HEK293T (cell line): ENCODE data around the gene C1orf174.

Experiments
- BHLHE40 ChIP-seq: fragments of 450-650 bp; IDR thresholded peaks from 2 replicates; pipeline ENCODE4 v1.6.1; 2016; ENCODE audit warnings: mild to moderate bottlenecking, moderate library complexity, borderline replicate concordance
- SP1 ChIP-seq: fragments of 450-650 bp; IDR thresholded peaks from 2 replicates; pipeline ENCODE4 v1.6.1; 2017

- no peak for TF ChIP-seq SP1
- TF ChIP-seq BHLHE40: no peak
Observed at GRCh38 chr1:3885611-3886010, 14.5 kb downstream of the C1orf174 start.
